Transverse colon (tissue), 4 donors: ENCODE results near the gene PLPP3.

Experiments used
- CTCF ChIP-seq, 5 experiments: fragments of 200-600 bp in 3 of 5; fragments of 450-650 bp in 2 of 5; sonication (generic) in 3 of 5; IDR thresholded peaks; 1 replicate in 2 of 5; 2 replicates in 3 of 5; pipeline ENCODE4 v1.5.1; 2016 to 2017; ENCODE audit warnings: antibody characterized with exemption in 5 of 5, inconsistent platforms in 3 of 5, mild to moderate bottlenecking in 2 of 5, moderate library complexity in 1 of 5
- EP300 ChIP-seq: sonication (generic); formaldehyde crosslinking; IDR thresholded peaks from one replicate; pipeline ENCODE4 v1.6.1; 2017; ENCODE audit warnings: antibody characterized with exemption, low read depth
- POLR2A ChIP-seq: fragments of 450-650 bp; IDR thresholded peaks from one replicate; pipeline ENCODE4 v1.6.1; 2016; ENCODE audit warnings: antibody characterized with exemption, mild to moderate bottlenecking, moderate library complexity
- POLR2AphosphoS5 ChIP-seq, 3 donors: sonication (generic); formaldehyde crosslinking; IDR thresholded peaks; one replicate each; pipeline ENCODE4 v1.6.1; 2016; ENCODE audit warnings: antibody characterized with exemption in 3 of 3

- TF ChIP-seq CTCF (IDR thresholded peaks at IDR 0.05) (no peak), POLR2A (no peak), EP300 (no peak), POLR2AphosphoS5 (IDR thresholded peaks at IDR 0.05) (no peak)
These were observed 96.9 kb downstream of the PLPP3 start for GRCh38 chr1:56482486-56482885.
